Stimulated activated naive CD8-positive, alpha-beta T cell treated with anti-CD3 and anti-CD28 coated beads, Interleukin-15, Interleukin-2, amounts not matched to agents 100 ng/mL and 50 ng/mL, for 24 hours (primary cell): ENCODE data around the gene SORCS2.

ENCODE experiments used
- H3K27ac Mint-ChIP-seq: one replicate; pipeline ENCODE4 v1.8.0; 2021; ENCODE audit warnings: mild to moderate bottlenecking, mixed read lengths
- H3K27me3 Mint-ChIP-seq: one replicate; pipeline ENCODE4 v1.8.0; 2021; ENCODE audit warnings: mixed read lengths
- H3K36me3 Mint-ChIP-seq: one replicate; pipeline ENCODE4 v1.8.0; 2021; ENCODE audit warnings: low read depth, mixed read lengths
- H3K4me1 Mint-ChIP-seq: one replicate; pipeline ENCODE4 v1.8.0; 2021; ENCODE audit warnings: low read depth, mixed read lengths
- H3K4me3 Mint-ChIP-seq: one replicate; pipeline ENCODE4 v1.8.0; 2021; ENCODE audit warnings: mild to moderate bottlenecking, mixed read lengths
- H3K9me3 Mint-ChIP-seq: one replicate; pipeline ENCODE4 v1.8.0; 2021; ENCODE audit warnings: mixed read lengths

SORCS2 gene

DNA sequence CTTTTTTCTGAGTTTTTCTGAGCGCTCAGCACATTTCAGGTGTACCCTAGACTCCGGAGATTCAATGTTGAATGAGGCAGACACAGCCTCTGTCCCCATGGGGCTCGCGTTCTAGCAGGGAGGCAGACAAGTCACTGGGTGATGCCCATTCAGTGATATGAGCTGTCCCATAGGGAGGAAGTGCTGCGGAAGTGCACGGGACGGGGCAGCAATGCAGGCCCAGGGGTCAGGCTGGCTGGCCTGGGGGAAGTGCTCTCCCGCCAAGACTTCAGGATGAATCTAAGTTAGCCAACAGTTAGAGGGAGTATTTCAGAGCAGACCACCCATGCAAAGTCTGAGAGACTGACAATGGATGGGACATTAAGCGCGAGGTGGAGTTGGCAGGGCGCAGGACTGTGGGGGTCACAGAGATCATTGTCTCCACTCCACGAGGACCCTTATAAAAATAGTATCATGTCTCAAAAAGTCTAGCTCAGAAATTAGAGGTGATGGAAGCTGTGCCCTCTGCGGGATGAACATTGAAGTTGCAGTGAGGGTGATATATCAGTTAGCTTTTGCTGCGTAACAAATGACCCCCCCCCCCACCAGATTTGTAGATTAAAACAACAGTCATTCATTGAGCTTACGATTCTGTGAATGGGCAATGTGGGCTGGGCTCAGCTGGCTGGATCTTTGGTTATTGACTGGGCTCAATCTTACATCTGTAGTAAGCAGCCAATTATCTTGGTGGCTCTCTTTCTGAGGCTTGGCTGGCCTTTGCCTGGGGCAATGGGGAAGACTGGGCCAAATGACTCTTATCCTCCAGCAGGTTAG, 226.0 kb downstream of the SORCS2 start:
- Mint-ChIP-seq H3K9me3 (peaks cover 4% of the 10 kb centered on the region), H3K4me3 (no peak overlapping the region), H3K36me3 (no peaks in the 10 kb centered on the region), H3K27ac (no peak overlapping the region), H3K4me1 (no peaks in the 10 kb centered on the region), H3K27me3 (peaks cover 11% of the 10 kb centered on the region)

DNA sequence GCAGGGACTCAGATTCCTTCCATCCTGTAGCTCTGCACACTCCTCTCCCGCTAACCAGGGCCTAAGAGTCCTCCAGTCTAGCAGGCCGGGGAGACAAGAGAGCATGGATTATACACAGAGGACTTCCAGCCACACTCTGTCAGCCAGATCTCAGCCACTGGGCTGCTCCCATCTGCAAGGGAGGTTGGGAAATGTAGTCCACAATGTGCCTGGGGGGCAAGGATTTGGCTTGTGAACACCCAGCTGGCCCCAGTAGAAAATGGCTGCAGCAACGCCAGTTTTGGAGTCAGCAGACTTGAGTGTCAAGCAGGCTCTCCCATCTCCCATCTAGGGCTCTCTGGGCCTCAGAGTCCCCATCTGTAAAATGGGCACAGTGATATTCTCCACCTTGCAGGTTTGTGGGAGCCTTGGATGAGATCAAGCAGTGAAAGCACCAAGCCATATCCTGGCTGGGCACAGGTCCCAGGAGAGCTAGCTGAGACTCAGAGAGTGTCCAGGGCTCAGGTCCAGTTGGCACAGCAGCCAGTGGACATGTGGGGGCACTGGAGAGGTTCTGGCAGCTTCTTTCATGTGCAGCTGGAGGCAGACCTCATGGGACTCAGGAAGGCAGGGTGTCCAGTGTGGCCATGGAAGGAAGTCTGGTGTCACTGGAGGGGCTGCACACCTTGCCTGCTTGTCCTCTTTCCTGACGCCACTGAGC, 227.8 kb downstream of the SORCS2 start:
- H3K4me1 Mint-ChIP-seq, result no peaks in the 10 kb centered on the region
- H3K27me3 Mint-ChIP-seq, result no peaks in the 10 kb centered on the region
- no peak overlapping the region for H3K27ac Mint-ChIP-seq
- no peak overlapping the region for H3K4me3 Mint-ChIP-seq
- peaks cover 4% of the 10 kb centered on the region for H3K9me3 Mint-ChIP-seq
- H3K36me3 Mint-ChIP-seq, result no peaks in the 10 kb centered on the region

DNA sequence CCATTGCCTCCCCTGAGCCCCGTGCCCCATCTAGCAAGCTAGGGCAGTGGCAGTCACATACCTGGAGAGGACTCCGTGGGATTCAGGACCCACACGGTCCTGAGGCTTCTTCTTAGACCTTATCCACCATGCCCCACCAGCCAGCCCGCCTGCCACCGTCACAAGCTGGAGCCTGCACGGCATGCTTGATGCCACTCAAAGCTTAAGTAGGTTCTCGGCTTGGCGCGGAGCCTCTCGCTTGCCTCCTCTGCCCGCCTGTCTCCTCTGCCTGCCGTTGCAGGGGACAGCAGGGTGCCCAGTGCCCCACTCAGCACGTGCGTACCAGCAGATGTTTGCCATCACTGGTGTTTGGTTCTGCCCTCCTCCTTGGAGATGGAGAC, 228.3 kb downstream of the SORCS2 start:
- no peak overlapping the region for H3K4me3 Mint-ChIP-seq
- no peak overlapping the region for H3K27ac Mint-ChIP-seq
- H3K9me3 Mint-ChIP-seq, result peaks cover 4% of the 10 kb centered on the region
- no peaks in the 10 kb centered on the region for H3K4me1 Mint-ChIP-seq
- no peaks in the 10 kb centered on the region for H3K27me3 Mint-ChIP-seq
- no peaks in the 10 kb centered on the region for H3K36me3 Mint-ChIP-seq

DNA sequence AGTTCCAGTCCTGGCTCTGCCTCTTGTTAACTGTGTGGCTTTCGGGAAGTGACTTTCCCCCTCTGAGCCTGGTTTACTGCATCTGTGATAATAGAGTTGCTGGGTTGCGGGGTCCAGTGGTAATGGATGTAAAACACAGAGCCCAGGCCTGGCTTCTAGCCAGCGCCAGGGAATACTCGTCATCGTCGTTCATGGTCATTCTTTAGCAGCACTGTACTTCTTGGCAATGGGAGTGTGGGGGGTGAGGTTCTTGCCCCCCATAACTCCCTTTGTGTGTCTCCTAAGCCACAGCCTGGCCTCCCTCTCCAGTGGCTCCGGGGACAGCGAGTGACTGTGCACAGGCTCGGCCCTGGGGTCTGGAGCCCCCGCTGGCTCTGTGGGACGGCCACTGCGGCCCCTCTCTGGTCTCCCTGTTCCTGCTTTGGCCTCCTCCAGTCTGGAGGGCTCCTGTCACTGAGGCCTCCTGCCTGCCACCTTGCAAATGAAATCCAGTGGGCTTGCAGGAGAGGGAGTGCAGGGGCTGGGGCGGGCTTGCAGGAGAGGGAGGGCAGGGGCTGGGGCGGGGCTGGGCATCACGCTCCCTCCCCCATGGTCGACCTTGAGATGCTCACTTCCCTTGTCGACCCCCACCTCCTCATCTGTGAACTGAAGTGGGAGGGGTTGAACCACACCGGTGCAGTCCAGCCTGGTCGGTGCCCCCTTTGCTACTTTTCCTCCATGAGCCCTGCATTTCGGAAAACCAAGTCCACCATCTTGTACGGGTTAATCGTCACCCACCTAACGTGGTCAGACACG, 229.2 kb downstream of the SORCS2 start:
- Mint-ChIP-seq H3K4me1 (no peaks in the 10 kb centered on the region), H3K36me3 (no peaks in the 10 kb centered on the region), H3K9me3 (peaks cover 1% of the 10 kb centered on the region), H3K27ac (no peak overlapping the region), H3K27me3 (no peaks in the 10 kb centered on the region), H3K4me3 (no peak overlapping the region)

DNA sequence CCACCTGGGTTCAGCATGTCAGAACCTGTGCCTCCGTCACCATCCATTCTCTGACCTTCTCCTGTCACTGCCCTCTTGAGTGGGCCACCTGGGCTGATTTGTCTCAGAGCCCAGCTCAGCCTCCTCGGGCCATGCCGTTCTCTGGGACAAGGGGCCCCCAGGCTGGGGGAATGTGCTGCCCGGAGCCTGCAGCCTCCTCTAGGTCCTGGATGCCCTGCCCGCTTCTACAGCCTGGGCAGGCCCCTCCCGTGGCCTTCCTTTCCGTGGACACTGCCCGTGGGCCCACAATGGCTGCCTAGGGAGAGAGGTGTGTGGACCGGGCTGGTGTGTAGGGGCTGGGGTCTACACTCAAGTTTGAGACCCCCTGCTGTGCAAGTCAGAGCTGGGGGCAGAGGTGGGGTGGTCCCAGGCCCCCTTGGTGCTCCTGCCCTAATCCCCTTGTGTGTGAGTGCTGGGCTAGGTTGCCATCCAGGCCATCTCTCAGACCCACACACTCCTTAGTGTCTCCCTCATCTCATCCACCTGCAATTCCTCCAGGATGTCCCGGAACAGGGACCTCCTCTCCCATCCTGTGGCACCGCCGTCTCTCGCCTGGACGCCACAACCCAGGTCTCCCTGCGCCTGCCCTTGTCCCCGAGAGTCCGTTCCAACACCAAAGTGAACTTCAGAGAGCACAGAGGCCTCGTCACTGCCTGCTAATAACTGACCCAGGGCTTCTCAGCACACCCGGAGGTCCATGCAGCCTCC, 230.0 kb downstream of the SORCS2 start:
- H3K4me3 Mint-ChIP-seq, result no peak overlapping the region
- H3K9me3 Mint-ChIP-seq, result no peaks in the 10 kb centered on the region
- H3K36me3 Mint-ChIP-seq, result no peaks in the 10 kb centered on the region
- no peak overlapping the region for H3K27ac Mint-ChIP-seq
- H3K27me3 Mint-ChIP-seq, result no peaks in the 10 kb centered on the region
- no peaks in the 10 kb centered on the region for H3K4me1 Mint-ChIP-seq

DNA sequence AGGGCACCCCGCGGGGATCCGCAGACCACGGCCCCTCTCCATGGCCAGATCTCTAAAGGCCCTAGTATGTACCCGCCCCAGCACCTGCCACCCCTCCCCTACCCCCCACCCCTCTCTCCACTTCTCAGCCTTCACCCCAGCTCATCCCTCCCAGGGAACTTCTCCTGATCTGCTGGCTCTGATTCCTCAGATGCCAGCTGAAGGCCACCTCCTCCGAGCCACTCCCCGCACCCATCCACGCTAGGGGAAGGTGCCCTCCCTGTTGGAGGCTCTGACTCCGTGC, 230.5 kb downstream of the SORCS2 start:
- H3K4me3 Mint-ChIP-seq, result no peak overlapping the region
- H3K27ac Mint-ChIP-seq, result no peak overlapping the region
- no peaks in the 10 kb centered on the region for H3K36me3 Mint-ChIP-seq
- H3K9me3 Mint-ChIP-seq, result no peaks in the 10 kb centered on the region
- H3K4me1 Mint-ChIP-seq, result no peaks in the 10 kb centered on the region
- no peaks in the 10 kb centered on the region for H3K27me3 Mint-ChIP-seq

DNA sequence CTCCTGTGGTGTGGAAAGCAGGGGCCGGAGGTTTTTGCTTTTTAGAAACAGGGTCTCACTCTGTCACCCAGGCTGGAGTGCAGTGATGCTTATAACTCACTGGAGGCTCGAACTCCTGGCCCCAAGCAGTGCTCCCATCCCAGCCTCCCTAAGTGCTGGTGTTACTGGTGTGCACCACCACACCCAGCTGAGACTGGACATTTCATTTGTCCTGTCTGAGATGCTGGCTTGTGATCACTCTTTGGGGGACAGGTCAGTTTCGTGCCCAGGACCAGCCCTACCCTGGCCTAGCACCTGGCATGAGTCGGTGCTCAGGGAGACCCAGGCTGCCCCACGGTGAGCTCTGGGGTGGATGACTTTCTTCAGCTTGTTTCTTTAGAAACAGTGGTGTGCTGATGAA, 231.1 kb downstream of the SORCS2 start:
- Mint-ChIP-seq H3K27ac (no peak overlapping the region), H3K4me3 (no peak overlapping the region), H3K4me1 (no peaks in the 10 kb centered on the region), H3K36me3 (no peaks in the 10 kb centered on the region), H3K27me3 (no peaks in the 10 kb centered on the region), H3K9me3 (no peaks in the 10 kb centered on the region)

DNA sequence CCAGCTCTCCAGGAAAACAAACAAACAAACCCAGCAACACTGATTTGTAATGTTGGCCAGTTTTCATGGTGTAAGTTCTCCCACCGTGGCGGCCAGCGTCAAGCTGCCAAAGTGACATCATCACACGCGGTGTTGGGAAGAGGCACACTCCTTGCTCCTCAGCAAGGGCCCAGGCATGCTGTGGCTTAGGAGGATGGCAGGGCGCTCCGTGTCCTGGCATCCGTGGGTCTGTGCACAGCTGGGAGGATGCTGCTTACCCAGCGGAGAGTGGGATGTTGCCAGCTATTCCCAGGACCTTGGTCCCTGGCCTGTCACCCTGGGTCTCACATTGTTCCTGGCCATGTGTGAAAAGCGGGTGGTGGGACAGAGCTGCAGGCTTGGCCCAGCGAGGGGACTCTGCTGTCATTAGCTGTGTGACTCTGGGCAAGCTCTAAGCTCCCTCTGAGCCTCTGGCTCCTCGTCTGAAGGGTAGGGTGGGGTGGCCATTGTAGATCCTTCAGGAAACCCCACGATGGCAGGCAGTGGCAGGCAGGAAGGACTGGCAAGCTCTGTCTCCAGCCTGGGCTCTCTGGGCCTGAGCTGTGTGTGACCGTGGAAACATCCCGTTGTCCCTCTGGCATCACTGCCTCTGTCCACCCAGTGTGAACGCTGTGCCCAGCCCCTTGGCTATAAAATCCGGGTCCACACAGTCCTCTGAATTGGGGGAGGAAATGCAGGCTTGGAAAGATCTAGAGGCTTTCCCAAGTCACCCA, 231.6 kb downstream of the SORCS2 start:
- Mint-ChIP-seq H3K36me3 (no peaks in the 10 kb centered on the region), H3K27ac (no peak overlapping the region), H3K4me3 (no peak overlapping the region), H3K9me3 (no peaks in the 10 kb centered on the region), H3K27me3 (no peaks in the 10 kb centered on the region), H3K4me1 (no peaks in the 10 kb centered on the region)

DNA sequence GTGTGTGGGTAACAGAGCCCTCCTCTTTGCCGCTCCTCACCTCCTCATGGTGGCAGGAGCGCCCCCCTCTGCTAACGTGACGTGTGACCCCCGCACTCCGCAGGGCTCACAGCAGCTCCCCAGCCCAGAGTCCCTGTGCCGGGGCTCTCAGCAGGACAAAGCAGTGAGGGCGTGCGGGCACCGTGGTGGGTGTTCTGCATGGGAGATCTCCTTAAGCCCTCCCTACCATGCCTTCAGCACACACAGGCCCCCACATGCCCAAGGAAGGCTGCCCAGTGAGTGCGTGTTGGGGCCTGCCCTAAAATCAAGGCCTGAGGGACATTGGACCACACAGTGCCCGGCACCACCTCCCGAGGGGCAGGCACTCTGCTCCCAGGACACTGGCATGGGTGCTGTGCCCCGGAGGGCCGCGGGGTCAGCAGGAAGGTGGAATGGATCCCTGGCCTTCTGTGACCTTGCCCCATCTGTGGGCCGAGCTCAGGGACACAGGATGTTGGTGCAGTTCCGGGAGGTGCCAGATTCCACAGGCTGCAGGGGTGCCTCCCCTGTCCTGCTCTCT, 232.3 kb downstream of the SORCS2 start:
- Mint-ChIP-seq H3K9me3 (no peaks in the 10 kb centered on the region), H3K27ac (no peak overlapping the region), H3K36me3 (no peaks in the 10 kb centered on the region), H3K4me1 (no peaks in the 10 kb centered on the region), H3K27me3 (no peaks in the 10 kb centered on the region), H3K4me3 (no peak overlapping the region)

DNA sequence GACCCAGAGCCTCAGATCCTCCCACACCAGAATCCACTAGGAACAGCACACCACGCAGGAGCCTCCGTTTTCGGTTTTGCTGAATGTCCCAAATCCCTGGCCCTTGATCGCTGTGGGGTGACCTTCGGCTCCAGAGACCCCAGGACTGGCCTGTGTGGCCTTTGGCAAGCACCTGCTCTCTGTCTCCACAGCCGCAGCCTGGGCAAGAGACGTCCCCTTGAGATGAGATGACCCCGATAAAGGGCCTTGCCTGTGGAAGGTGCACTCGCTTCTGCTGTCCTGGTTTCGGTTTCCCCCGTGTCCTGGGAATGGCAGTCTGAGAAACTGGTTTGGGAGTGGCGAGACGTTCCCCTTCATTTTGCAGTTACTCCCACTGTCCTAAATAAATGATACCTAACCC, 232.8 kb downstream of the SORCS2 start:
- no peak overlapping the region for H3K27ac Mint-ChIP-seq
- no peaks in the 10 kb centered on the region for H3K4me1 Mint-ChIP-seq
- H3K27me3 Mint-ChIP-seq, result no peaks in the 10 kb centered on the region
- no peaks in the 10 kb centered on the region for H3K36me3 Mint-ChIP-seq
- H3K9me3 Mint-ChIP-seq, result no peaks in the 10 kb centered on the region
- H3K4me3 Mint-ChIP-seq, result no peak overlapping the region

DNA sequence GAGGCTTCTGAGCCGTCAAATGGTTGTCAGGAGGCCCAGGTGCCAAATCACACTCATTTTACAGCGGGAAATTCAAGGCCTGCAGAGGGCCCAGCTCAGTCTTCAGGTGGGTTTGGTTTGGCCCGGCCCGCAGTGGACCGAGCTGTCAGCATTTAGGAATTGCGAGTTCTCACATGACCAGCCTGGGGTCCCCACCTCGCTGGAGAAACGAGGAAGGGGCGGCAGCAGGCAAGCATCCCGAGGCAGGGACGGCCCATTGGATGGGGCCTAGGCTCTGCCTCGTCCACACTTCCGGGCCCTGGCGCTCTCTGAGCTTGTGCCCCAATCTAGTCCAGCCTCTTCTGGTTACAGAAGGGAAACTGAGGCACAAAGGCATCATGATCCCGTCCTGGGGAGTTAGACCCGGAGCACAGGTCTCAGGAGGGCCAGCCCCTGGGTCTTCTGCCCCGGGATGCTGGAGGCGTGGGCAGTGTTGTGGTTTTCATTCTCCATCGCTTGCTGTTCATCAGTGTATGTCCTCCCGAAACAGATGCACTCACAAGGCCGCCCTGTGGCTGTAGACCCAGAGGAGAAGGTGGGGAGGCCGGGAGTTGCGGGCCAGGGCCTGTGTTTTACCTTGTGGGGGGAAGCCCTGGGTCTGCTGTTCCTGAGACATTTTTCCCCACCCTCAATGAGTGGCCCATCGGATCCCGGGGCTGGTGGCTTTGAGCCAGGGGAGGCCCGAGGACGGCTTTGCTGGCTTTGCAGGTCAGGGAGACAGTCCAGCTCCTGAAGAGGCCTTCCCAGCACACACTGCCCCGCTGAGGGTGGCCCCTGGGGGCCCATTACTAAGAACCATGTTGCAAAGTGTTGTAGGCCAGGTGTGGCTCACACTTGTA, 233.5 kb downstream of the SORCS2 start:
- H3K27me3 Mint-ChIP-seq, result no peaks in the 10 kb centered on the region
- H3K4me3 Mint-ChIP-seq, result no peak overlapping the region
- no peak overlapping the region for H3K27ac Mint-ChIP-seq
- H3K36me3 Mint-ChIP-seq, result no peaks in the 10 kb centered on the region
- no peaks in the 10 kb centered on the region for H3K4me1 Mint-ChIP-seq
- no peaks in the 10 kb centered on the region for H3K9me3 Mint-ChIP-seq

DNA sequence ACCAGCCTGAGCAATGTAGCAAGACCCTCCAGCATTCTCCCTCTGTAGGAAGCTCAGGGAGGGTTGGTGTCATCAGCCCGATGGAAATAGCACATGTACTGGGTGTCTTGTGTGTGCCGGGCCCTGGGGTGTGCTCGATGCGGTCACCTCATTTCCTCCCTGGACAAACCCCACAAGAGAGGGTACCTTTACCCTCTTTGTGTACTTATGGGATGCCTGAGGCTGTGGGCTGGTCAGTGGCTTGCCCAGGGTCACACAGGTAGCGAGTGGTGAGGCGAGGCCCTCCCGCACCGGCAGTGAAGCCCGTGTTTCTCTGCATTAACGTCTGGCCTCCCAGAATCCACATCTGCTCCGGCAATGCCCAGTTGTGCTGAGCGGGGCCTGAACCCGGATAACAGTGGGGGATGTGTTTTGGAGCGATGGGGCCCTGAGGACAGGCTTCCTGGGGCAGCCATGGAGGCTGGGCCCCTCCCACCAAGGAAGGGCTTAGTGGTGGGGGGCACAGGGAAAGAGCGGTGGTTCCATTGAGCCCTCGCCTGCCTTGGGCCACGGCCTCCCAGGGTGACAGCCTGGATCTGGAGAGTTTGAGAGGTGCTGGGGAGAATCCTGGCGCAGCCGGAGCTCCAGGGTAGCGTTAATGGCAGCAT, 234.3 kb downstream of the SORCS2 start:
- Mint-ChIP-seq H3K27ac (no peak overlapping the region), H3K27me3 (no peaks in the 10 kb centered on the region), H3K9me3 (no peaks in the 10 kb centered on the region), H3K4me1 (no peaks in the 10 kb centered on the region), H3K4me3 (no peak overlapping the region), H3K36me3 (no peaks in the 10 kb centered on the region)

DNA sequence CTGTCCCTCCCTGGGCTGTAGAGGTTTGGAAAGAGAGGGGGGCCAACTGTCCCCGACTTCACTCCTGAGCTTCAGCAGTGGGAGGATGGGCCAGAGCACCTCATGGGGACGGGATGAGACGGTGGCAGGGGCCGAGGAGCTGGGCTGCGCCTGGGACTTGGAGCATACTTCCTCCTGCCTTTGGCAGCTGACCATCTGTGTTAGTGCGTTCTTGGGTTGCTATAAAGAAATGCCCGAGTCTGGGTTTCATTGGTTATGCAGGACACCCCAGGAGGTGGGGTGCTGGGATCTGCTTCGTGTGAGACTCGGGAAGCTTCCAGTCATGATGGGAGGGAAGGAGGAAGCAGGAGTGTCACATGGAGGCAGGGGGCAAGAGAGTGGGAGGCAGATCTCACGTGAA, 235.0 kb downstream of the SORCS2 start:
- Mint-ChIP-seq H3K4me3 (no peak overlapping the region), H3K9me3 (no peaks in the 10 kb centered on the region), H3K36me3 (no peaks in the 10 kb centered on the region), H3K27me3 (no peaks in the 10 kb centered on the region), H3K4me1 (no peaks in the 10 kb centered on the region), H3K27ac (no peak overlapping the region)
